Vagina (tissue), 2 donors: Measurements from ENCODE around the gene SH3GL2. TPM values are rescaled to one million over a fixed set of nuclear protein-coding genes. Genes with fewer than 3 reads are reported as not detected.

Experiments used
- DNase-seq, 2 donors: peaks; one replicate each; pipeline ENCODE4 v3.0.0-alpha.2; 2017; ENCODE audit errors: extremely low spot score in 2 of 2
- H3K27ac ChIP-seq: fragments of 200-600 bp; sonication (generic); one replicate; pipeline ENCODE4 v1.5.1; 2019
- H3K27me3 ChIP-seq: fragments of 200-600 bp; sonication (generic); one replicate; pipeline ENCODE4 v1.5.1; 2019
- H3K36me3 ChIP-seq, 2 donors: fragments of 200-600 bp; sonication (generic); one replicate each; pipeline ENCODE4 v1.5.1; 2017 to 2019
- H3K4me1 ChIP-seq: fragments of 200-600 bp; sonication (generic); one replicate; pipeline ENCODE4 v1.5.1; 2019
- H3K4me3 ChIP-seq, 2 donors: fragments of 200-600 bp; sonication (generic); 1 replicate in 1 of 2; 2 replicates in 1 of 2; pipeline ENCODE4 v1.5.1; 2016 to 2019
- H3K9me3 ChIP-seq: fragments of 200-600 bp; sonication (generic); one replicate; pipeline ENCODE4 v1.5.1; 2019
- POLR2A ChIP-seq, 2 donors: fragments of 450-650 bp; IDR thresholded peaks; one replicate each; pipeline ENCODE4 v1.6.1; 2017; ENCODE audit warnings: antibody characterized with exemption in 2 of 2, mild to moderate bottlenecking in 2 of 2, moderate library complexity in 2 of 2
- POLR2AphosphoS5 ChIP-seq, 2 donors: sonication (generic); formaldehyde crosslinking; IDR thresholded peaks; one replicate each; pipeline ENCODE4 v1.9.0; 2017; ENCODE audit warnings: antibody characterized with exemption in 2 of 2, mild to moderate bottlenecking in 2 of 2, low read depth in 1 of 2; ENCODE audit not compliant: insufficient read depth in 1 of 2
- intact Hi-C: fragments of 100-400 bp; cut with DNase I; formaldehyde crosslinking; loops from one replicate; pipeline ENCODE4 v1.15.1; 2023
- total RNA-seq: library from RNA; depleted of rRNA; stranded (reverse); fragments of >200 nt; gene quantifications from one replicate; pipeline ENCODE4 v1.2.3, GENCODE V29; 2016
- TF ChIP-seq, protein P1 (sequence below), 3 experiments: fragments of 450-650 bp in 2 of 3; fragments of 200-600 bp in 1 of 3; sonication (generic) in 1 of 3; IDR thresholded peaks; one replicate each; pipeline ENCODE4 v1.5.1; 2017 to 2019; ENCODE audit warnings: antibody characterized with exemption in 3 of 3, mild to moderate bottlenecking in 2 of 3, moderate library complexity in 2 of 3

The SH3GL2 gene
- total RNA-seq, 1 donor from 2014 or later = not detected

DNA sequence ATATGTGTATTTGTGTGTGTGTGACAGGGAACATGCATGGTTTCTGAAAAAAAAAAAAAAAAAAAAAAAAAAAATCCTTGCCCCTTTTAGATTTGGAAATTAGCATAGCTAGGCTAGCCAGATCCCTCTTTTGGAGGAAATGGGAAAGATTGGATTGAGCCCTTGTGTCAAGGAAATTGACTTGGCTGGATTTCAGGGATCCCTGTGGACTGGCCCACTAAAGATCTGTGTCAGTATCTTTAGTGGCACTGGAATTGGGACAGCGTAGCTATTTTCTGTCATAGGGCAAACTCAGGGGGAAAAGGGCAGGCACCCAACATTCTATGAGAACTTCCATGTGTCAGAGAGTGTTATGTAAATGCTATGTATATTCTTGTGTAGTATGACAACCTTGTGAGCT is 35.4 kb downstream of the SH3GL2 start:
- TF ChIP-seq POLR2AphosphoS5 (IDR thresholded peaks at IDR 0.05; ENCODE audit: insufficient read depth in 1 of 2, low read depth in 1 of 2) (no peak), POLR2A (IDR thresholded peaks at IDR 0.05) (no peak)
- TF ChIP-seq, protein P1, sequence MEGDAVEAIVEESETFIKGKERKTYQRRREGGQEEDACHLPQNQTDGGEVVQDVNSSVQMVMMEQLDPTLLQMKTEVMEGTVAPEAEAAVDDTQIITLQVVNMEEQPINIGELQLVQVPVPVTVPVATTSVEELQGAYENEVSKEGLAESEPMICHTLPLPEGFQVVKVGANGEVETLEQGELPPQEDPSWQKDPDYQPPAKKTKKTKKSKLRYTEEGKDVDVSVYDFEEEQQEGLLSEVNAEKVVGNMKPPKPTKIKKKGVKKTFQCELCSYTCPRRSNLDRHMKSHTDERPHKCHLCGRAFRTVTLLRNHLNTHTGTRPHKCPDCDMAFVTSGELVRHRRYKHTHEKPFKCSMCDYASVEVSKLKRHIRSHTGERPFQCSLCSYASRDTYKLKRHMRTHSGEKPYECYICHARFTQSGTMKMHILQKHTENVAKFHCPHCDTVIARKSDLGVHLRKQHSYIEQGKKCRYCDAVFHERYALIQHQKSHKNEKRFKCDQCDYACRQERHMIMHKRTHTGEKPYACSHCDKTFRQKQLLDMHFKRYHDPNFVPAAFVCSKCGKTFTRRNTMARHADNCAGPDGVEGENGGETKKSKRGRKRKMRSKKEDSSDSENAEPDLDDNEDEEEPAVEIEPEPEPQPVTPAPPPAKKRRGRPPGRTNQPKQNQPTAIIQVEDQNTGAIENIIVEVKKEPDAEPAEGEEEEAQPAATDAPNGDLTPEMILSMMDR (IDR thresholded peaks at IDR 0.05) = no peak
- H3K36me3 ChIP-seq = no peaks in the 10 kb centered on the region
- H3K27ac ChIP-seq = no peak overlapping the region
- no peak for DNase-seq
- H3K4me1 ChIP-seq = no peaks in the 10 kb centered on the region
- no peaks in the 10 kb centered on the region for H3K9me3 ChIP-seq
- no peak overlapping the region for H3K4me3 ChIP-seq
- H3K27me3 ChIP-seq = no peaks in the 10 kb centered on the region
- intact Hi-C loops = no loop called here

DNA sequence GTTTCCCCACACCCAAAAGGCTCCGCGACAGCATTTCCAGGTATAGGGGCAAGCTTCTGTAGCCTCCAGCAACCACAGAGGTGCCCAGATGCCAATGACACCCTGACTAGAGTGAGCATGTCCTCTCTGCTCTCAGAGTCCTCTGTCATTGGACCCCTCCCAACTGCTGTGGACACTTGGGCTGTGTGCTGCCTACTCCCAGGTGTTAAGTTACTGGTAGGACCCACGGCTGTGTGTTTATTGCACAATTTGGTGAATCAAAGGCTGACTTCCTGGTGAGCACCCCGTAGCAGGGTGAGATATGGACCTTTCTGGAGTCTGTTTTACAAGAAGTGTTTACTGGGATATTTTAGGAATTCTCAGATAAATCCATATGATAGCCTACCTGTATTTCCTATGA is 36.0 kb downstream of the SH3GL2 start:
- no peak for TF ChIP-seq POLR2A (IDR thresholded peaks at IDR 0.05)
- TF ChIP-seq POLR2AphosphoS5 (IDR thresholded peaks at IDR 0.05; ENCODE audit: insufficient read depth in 1 of 2, low read depth in 1 of 2) = no peak
- TF ChIP-seq, protein P1 (IDR thresholded peaks at IDR 0.05) = no peak
- Histone ChIP-seq H3K36me3 (no peaks in the 10 kb centered on the region), H3K4me1 (no peaks in the 10 kb centered on the region), H3K4me3 (no peak overlapping the region), H3K9me3 (no peaks in the 10 kb centered on the region), H3K27me3 (no peaks in the 10 kb centered on the region), H3K27ac (no peak overlapping the region)
- intact Hi-C loops = no loop called here
- DNase-seq = no peak

DNA sequence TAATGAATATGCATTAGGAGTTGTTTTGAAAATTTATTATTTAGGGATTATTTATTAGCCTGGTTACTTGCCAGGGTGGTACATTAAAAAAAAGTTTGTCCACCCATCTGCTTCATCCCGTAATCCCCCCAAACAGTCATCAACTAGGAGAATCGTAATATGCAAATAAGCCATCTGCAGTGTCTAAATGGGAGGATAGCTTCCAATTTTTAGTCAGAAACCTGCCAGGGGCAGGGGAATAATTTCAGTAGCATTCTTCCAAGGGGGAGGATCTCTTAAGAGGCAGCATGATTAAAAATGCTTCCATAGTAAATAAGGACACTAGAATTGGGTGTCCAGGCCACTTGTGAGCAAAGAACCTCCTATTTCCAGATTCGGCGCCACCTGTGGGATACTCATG is 43.3 kb downstream of the SH3GL2 start:
- Histone ChIP-seq H3K9me3 (no peaks in the 10 kb centered on the region), H3K4me3 (no peak overlapping the region), H3K27ac (no peak overlapping the region), H3K36me3 (no peaks in the 10 kb centered on the region), H3K27me3 (no peaks in the 10 kb centered on the region), H3K4me1 (no peaks in the 10 kb centered on the region)
- intact Hi-C loops = no loop called here
- no peak for DNase-seq
- TF ChIP-seq POLR2A (IDR thresholded peaks at IDR 0.05) (no peak), POLR2AphosphoS5 (IDR thresholded peaks at IDR 0.05; ENCODE audit: insufficient read depth in 1 of 2, low read depth in 1 of 2) (no peak)
- TF ChIP-seq, protein P1 (IDR thresholded peaks at IDR 0.05) = no peak

DNA sequence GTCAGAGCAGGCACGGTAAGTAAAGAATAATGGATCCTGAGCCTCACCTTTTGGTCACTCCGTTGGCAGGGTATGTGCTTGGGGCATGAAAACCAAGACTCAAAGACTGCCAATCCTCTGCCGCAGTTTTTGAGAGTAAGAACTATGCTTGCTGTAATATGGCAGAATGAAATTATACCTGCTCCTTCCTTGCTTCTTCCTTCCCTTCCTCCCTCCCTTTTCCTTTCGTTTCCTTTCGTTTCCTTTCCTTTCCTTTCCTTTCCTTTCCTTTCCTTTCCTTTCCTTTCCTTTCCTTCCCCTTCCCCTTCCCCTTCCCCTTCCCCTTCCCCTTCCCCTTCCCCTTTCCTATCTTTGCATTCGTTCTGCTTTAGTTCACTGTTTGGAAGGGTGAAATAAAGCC is 43.9 kb downstream of the SH3GL2 start:
- Histone ChIP-seq H3K36me3 (no peaks in the 10 kb centered on the region), H3K27ac (no peak overlapping the region), H3K4me3 (no peak overlapping the region), H3K9me3 (no peaks in the 10 kb centered on the region), H3K4me1 (no peaks in the 10 kb centered on the region), H3K27me3 (no peaks in the 10 kb centered on the region)
- TF ChIP-seq POLR2AphosphoS5 (IDR thresholded peaks at IDR 0.05; ENCODE audit: insufficient read depth in 1 of 2, low read depth in 1 of 2) = no peak
- TF ChIP-seq, protein P1 (IDR thresholded peaks at IDR 0.05) = no peak
- TF ChIP-seq POLR2A (IDR thresholded peaks at IDR 0.05) = no peak
- no peak for DNase-seq
- intact Hi-C loops = no loop called here

DNA sequence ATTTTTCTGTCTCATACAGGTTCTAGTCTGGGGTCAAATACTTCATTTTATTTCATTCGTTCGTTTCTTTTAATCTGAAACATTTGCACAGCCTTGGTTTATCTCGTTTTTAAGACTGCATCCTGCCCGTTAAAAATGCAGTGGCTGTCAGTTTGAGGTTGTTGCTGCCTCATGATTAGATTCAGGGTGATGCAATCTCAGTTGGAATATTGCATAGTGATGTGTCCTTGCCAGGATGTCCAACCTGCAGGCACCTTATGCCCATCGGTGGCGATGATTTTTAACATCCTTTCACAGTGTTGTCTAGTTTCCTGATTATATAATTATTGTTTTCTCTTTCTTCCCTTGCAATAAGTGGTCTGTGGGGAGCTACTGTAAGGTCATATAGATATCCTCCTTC is 45.1 kb downstream of the SH3GL2 start:
- intact Hi-C loops = no loop called here
- TF ChIP-seq POLR2AphosphoS5 (IDR thresholded peaks at IDR 0.05; ENCODE audit: insufficient read depth in 1 of 2, low read depth in 1 of 2) = no peak
- DNase-seq = no peak
- no peak overlapping the region for H3K4me3 ChIP-seq
- no peaks in the 10 kb centered on the region for H3K27me3 ChIP-seq
- H3K36me3 ChIP-seq = no peaks in the 10 kb centered on the region
- no peaks in the 10 kb centered on the region for H3K9me3 ChIP-seq
- no peaks in the 10 kb centered on the region for H3K4me1 ChIP-seq
- no peak overlapping the region for H3K27ac ChIP-seq

DNA sequence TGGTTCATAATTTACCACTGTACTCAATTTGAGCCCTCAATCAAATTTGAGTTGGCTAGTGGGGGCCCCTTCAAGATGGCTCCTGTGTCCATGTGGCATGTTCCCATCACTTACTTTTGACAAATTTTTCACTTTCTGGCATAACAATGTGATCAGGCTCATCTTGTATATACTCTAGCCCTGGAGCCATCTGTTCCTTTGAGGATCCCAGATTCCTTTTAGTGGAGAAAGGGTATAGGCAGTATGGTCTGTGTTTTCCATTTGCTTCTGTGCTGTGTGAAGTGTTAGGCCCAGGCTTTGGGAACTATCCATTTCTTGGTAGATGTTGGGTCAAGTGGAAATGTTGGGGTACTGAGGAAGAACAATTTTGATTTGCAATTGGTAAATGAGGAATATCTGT is 45.7 kb downstream of the SH3GL2 start:
- H3K4me1 ChIP-seq = no peaks in the 10 kb centered on the region
- H3K27me3 ChIP-seq = no peaks in the 10 kb centered on the region
- H3K9me3 ChIP-seq = no peaks in the 10 kb centered on the region
- H3K27ac ChIP-seq = no peak overlapping the region
- DNase-seq = no peak
- no peak overlapping the region for H3K4me3 ChIP-seq
- no peaks in the 10 kb centered on the region for H3K36me3 ChIP-seq
- TF ChIP-seq POLR2AphosphoS5 (IDR thresholded peaks at IDR 0.05; ENCODE audit: insufficient read depth in 1 of 2, low read depth in 1 of 2) = no peak
- TF ChIP-seq, protein P1 (IDR thresholded peaks at IDR 0.05) = no peak
- no peak for TF ChIP-seq POLR2A (IDR thresholded peaks at IDR 0.05)
- intact Hi-C loops = no loop called here
